Measurements from ENCODE around the gene CCDC38. TPM values are rescaled to one million over a fixed set of nuclear protein-coding genes. Genes with fewer than 3 reads are reported as not detected.

Gene CCDC38
- total RNA-seq, 1 donor from 2014 or later, result not detected

- no peak overlapping the region for H3K4me3 Mint-ChIP-seq (ENCODE audit: unreplicated experiment)
- no peak for DNase-seq (ENCODE audit: low spot score)
- H3K27me3 Mint-ChIP-seq (ENCODE audit: low read depth), result peaks cover 6% of the 10 kb centered on the region
- H3K27ac Mint-ChIP-seq (ENCODE audit: unreplicated experiment), result no peak overlapping the region
- H3K4me1 Mint-ChIP-seq (ENCODE audit: low read depth), result peaks cover 3% of the 10 kb centered on the region
- no peaks in the 10 kb centered on the region for H3K36me3 Mint-ChIP-seq (ENCODE audit: low read depth)
- no peak for TF ChIP-seq CTCF (IDR thresholded peaks at IDR 0.05)
- H3K9me3 Mint-ChIP-seq (ENCODE audit: low read depth), result no peaks in the 10 kb centered on the region
Measured at GRCh38 chr12:95890958-95891357, 51.5 kb downstream of the CCDC38 start.

GRCh38 chr12:95887311-95887710 lies 55.1 kb downstream of the CCDC38 start:
- no peak for DNase-seq (ENCODE audit: low spot score)
- H3K4me1 Mint-ChIP-seq (ENCODE audit: low read depth), result peaks cover 3% of the 10 kb centered on the region
- no peak overlapping the region for H3K4me3 Mint-ChIP-seq (ENCODE audit: unreplicated experiment)
- peaks cover 4% of the 10 kb centered on the region for H3K27me3 Mint-ChIP-seq (ENCODE audit: low read depth)
- no peak overlapping the region for H3K27ac Mint-ChIP-seq (ENCODE audit: unreplicated experiment)
- no peaks in the 10 kb centered on the region for H3K9me3 Mint-ChIP-seq (ENCODE audit: low read depth)
- TF ChIP-seq CTCF (IDR thresholded peaks at IDR 0.05), result no peak
- no peaks in the 10 kb centered on the region for H3K36me3 Mint-ChIP-seq (ENCODE audit: low read depth)

GRCh38 chr12:95884998-95885397 lies 57.4 kb downstream of the CCDC38 start:
- Mint-ChIP-seq H3K4me3 (ENCODE audit: unreplicated experiment) (no peak overlapping the region), H3K9me3 (ENCODE audit: low read depth) (no peaks in the 10 kb centered on the region), H3K36me3 (ENCODE audit: low read depth) (no peaks in the 10 kb centered on the region), H3K4me1 (ENCODE audit: low read depth) (peaks cover 3% of the 10 kb centered on the region), H3K27ac (ENCODE audit: unreplicated experiment) (no peak overlapping the region), H3K27me3 (ENCODE audit: low read depth) (no peaks in the 10 kb centered on the region)
- TF ChIP-seq CTCF (IDR thresholded peaks at IDR 0.05), result no peak
- no peak for DNase-seq (ENCODE audit: low spot score)

GRCh38 chr12:95882873-95883272 lies 59.5 kb downstream of the CCDC38 start:
- DNase-seq (ENCODE audit: low spot score), result no peak
- no peak overlapping the region for H3K4me3 Mint-ChIP-seq (ENCODE audit: unreplicated experiment)

GRCh38 chr12:95882080-95882479 lies 60.3 kb downstream of the CCDC38 start:
- H3K27ac Mint-ChIP-seq (ENCODE audit: unreplicated experiment), result no peak overlapping the region
- no peaks in the 10 kb centered on the region for H3K27me3 Mint-ChIP-seq (ENCODE audit: low read depth)
- no peak for DNase-seq (ENCODE audit: low spot score)
- no peaks in the 10 kb centered on the region for H3K9me3 Mint-ChIP-seq (ENCODE audit: low read depth)
- no peak overlapping the region for H3K4me3 Mint-ChIP-seq (ENCODE audit: unreplicated experiment)
- TF ChIP-seq CTCF (IDR thresholded peaks at IDR 0.05), result no peak
- H3K36me3 Mint-ChIP-seq (ENCODE audit: low read depth), result no peaks in the 10 kb centered on the region
- H3K4me1 Mint-ChIP-seq (ENCODE audit: low read depth), result peaks cover under 1% of the 10 kb centered on the region

More at GRCh38 chr12:95882873-95883272, 59.5 kb downstream of the CCDC38 start:
- H3K9me3 Mint-ChIP-seq (ENCODE audit: low read depth), result no peaks in the 10 kb centered on the region
- peaks cover 3% of the 10 kb centered on the region for H3K4me1 Mint-ChIP-seq (ENCODE audit: low read depth)
- no peaks in the 10 kb centered on the region for H3K27me3 Mint-ChIP-seq (ENCODE audit: low read depth)
- no peak overlapping the region for H3K27ac Mint-ChIP-seq (ENCODE audit: unreplicated experiment)
- no peak for TF ChIP-seq CTCF (IDR thresholded peaks at IDR 0.05)
- H3K36me3 Mint-ChIP-seq (ENCODE audit: low read depth), result no peaks in the 10 kb centered on the region
